Measurements from ENCODE around the gene GNAQ. TPM values are rescaled to one million over a fixed set of nuclear protein-coding genes. Genes with fewer than 3 reads are reported as not detected.

The GNAQ gene
- total and polyA plus RNA-seq, 2 of the 13 experiments (the other 11 are each of a cell fraction or from before 2014, with no cell fraction given) = 16.5 to 17.7 TPM

DNA sequence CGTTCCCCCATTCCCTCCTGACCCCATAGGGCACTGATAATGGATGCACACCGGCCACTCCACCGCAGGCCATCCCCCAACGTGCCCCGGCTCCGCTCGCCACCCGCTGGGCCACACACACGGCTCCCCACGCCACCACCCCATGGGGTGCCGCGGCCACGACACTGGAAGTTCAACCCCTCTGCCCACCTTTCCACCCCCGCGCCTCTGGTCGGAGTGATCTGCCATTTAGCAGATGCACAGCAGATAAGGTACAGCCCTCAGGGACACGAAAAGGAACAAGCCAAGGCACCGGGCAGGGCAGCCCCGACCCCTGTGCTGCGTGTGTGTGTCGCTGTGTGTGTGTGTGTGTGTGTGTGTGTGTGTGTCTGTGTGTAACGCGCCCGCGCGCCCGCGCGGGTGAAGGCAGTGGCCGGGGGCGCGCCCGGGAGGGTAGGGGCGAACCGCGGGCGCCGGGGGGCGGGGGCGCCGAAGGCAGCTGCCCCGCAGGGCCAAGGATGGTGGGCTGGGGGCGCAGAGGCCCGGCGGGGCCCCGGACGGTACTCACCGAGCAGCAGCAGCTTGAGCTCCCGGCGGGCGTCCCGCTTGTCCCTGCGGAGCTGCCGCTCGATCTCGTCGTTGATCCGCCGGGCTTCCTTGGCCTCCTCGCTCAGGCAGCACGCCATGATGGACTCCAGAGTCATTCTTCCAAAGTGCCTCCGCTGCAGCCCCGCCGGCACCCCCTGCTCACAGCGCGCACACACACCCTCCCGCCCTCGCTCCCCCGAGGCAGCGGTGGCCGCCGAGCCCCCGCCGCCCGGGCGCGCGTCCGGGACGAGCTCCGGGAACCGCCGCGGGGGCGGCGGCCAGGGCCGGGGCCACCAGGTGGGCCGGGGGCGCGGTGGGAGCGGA is 813 bp downstream of the GNAQ start (continued):
- peak; percentile 57; the same call in 1 of the 2 replicates for TF ChIP-seq ARID4A (CRISPR knock-in tag; IDR thresholded peaks at IDR 0.05; ENCODE audit: borderline replicate concordance)
- TF ChIP-seq, protein P1, sequence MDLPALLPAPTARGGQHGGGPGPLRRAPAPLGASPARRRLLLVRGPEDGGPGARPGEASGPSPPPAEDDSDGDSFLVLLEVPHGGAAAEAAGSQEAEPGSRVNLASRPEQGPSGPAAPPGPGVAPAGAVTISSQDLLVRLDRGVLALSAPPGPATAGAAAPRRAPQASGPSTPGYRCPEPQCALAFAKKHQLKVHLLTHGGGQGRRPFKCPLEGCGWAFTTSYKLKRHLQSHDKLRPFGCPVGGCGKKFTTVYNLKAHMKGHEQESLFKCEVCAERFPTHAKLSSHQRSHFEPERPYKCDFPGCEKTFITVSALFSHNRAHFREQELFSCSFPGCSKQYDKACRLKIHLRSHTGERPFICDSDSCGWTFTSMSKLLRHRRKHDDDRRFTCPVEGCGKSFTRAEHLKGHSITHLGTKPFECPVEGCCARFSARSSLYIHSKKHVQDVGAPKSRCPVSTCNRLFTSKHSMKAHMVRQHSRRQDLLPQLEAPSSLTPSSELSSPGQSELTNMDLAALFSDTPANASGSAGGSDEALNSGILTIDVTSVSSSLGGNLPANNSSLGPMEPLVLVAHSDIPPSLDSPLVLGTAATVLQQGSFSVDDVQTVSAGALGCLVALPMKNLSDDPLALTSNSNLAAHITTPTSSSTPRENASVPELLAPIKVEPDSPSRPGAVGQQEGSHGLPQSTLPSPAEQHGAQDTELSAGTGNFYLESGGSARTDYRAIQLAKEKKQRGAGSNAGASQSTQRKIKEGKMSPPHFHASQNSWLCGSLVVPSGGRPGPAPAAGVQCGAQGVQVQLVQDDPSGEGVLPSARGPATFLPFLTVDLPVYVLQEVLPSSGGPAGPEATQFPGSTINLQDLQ (CRISPR knock-in tag; IDR thresholded peaks at IDR 0.05) = no peak
- TF ChIP-seq THAP9 (CRISPR knock-in tag; IDR thresholded peaks at IDR 0.05; ENCODE audit: borderline replicate concordance) = no peak
- no peak; the same call in 1 of the 2 replicates for TF ChIP-seq ZNF564 (CRISPR knock-in tag; IDR thresholded peaks at IDR 0.05)
- no peak for TF ChIP-seq ZNF331 (CRISPR knock-in tag; IDR thresholded peaks at IDR 0.05)
- no peak for TF ChIP-seq SMARCC2 (IDR thresholded peaks at IDR 0.05)
- no peak for TF ChIP-seq MEIS2 (CRISPR knock-in tag; IDR thresholded peaks at IDR 0.05)
- no peak for TF ChIP-seq ZNF75D (CRISPR knock-in tag; IDR thresholded peaks at IDR 0.05; ENCODE audit: borderline replicate concordance)
- peak; percentile 53 for TF ChIP-seq AGO2 (optimal IDR thresholded peaks at IDR 0.05; ENCODE audit: low read depth, low read length)
- TF ChIP-seq, protein P2, sequence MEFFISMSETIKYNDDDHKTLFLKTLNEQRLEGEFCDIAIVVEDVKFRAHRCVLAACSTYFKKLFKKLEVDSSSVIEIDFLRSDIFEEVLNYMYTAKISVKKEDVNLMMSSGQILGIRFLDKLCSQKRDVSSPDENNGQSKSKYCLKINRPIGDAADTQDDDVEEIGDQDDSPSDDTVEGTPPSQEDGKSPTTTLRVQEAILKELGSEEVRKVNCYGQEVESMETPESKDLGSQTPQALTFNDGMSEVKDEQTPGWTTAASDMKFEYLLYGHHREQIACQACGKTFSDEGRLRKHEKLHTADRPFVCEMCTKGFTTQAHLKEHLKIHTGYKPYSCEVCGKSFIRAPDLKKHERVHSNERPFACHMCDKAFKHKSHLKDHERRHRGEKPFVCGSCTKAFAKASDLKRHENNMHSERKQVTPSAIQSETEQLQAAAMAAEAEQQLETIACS (CRISPR knock-in tag; IDR thresholded peaks at IDR 0.05) = peak; percentile 87
- TF ChIP-seq, protein P3, sequence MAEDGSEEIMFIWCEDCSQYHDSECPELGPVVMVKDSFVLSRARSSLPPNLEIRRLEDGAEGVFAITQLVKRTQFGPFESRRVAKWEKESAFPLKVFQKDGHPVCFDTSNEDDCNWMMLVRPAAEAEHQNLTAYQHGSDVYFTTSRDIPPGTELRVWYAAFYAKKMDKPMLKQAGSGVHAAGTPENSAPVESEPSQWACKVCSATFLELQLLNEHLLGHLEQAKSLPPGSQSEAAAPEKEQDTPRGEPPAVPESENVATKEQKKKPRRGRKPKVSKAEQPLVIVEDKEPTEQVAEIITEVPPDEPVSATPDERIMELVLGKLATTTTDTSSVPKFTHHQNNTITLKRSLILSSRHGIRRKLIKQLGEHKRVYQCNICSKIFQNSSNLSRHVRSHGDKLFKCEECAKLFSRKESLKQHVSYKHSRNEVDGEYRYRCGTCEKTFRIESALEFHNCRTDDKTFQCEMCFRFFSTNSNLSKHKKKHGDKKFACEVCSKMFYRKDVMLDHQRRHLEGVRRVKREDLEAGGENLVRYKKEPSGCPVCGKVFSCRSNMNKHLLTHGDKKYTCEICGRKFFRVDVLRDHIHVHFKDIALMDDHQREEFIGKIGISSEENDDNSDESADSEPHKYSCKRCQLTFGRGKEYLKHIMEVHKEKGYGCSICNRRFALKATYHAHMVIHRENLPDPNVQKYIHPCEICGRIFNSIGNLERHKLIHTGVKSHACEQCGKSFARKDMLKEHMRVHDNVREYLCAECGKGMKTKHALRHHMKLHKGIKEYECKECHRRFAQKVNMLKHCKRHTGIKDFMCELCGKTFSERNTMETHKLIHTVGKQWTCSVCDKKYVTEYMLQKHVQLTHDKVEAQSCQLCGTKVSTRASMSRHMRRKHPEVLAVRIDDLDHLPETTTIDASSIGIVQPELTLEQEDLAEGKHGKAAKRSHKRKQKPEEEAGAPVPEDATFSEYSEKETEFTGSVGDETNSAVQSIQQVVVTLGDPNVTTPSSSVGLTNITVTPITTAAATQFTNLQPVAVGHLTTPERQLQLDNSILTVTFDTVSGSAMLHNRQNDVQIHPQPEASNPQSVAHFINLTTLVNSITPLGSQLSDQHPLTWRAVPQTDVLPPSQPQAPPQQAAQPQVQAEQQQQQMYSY (CRISPR knock-in tag; IDR thresholded peaks at IDR 0.05) = no peak

Measured in HepG2 (cell line).